Stimulated activated CD8-positive, alpha-beta memory T cell treated with anti-CD3 and anti-CD28 coated beads, Interleukin-15, amount 100 ng/mL, for 4 hours (primary cell): ENCODE data around the gene PID1.
"Not testable (repeated sequence)": the region's sequence is repeated elsewhere in the genome, so short reads cannot be mapped to it uniquely, and the experiment has no call there.

Experiments used
- DNase-seq, 2 donors: peaks; one replicate each; pipeline ENCODE4 v3.0.0-alpha.2; 2020; ENCODE audit warnings: low read depth in 2 of 2

PID1 gene

GRCh38 chr2:229212241-229212640, 58.8 kb downstream of the PID1 start:
- DNase-seq = no peak

- no peak for DNase-seq
Observed at GRCh38 chr2:229210641-229211040, 60.4 kb downstream of the PID1 start.

- DNase-seq = no peak
Observed at GRCh38 chr2:229206548-229206947, 64.5 kb downstream of the PID1 start.

GRCh38 chr2:229205704-229206103, 65.4 kb downstream of the PID1 start:
- no peak for DNase-seq

DNA sequence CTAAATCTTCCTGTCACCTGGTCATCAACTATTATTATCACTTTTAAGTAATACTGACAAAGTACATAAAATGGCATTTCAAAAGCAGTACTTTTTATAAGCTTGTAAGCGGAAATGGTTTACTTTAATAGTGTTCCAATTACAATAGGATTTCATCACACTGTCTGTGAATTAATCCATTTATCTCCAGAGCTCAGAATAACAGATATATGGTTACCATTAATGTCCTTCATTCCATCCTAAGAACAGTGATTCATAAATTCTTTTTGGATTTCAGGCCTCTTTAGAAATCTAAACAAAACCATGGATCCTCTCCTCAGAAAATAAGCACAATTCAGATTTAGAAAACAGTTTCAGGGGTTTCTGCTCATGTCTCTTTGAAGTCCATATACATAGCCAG, 68.4 kb downstream of the PID1 start:
- DNase-seq = no peak

DNA sequence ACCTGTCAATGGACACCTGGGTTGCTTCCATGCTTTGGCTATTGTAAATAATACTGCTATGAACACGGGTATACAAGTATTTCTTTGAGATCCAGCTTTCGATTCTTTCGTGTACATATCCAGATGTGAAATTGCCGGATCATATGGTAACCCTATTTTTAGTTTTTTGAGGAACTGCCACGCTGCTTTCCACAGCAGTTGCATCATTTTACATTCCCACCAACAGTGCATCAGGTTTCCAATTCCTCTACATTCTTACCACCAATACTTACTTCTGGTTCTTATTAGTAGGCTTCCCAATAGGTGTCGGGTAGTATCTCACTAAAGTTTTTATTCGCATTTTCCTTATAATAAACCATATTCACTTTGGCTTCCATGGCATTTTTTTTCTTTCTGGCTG, 69.6 kb downstream of the PID1 start:
- DNase-seq = no peak

DNA sequence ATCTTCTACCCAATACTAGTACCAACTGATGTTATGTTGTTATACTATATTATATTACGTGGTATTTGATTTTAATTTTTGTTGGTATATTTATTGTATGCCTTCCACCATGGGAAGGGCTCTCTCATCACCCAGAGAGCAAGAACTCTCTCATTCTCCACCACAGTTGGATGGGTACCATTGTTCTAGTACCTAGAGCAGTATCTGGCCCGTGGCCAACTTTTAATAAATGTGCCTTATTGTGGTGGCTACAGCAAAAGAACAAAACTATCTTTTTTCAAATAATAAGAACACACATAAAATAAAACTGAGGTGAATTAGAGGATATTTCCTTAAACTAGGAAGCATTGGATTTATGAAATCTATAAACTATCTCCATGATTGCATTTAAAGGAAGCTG, 71.8 kb downstream of the PID1 start:
- no peak for DNase-seq

DNA sequence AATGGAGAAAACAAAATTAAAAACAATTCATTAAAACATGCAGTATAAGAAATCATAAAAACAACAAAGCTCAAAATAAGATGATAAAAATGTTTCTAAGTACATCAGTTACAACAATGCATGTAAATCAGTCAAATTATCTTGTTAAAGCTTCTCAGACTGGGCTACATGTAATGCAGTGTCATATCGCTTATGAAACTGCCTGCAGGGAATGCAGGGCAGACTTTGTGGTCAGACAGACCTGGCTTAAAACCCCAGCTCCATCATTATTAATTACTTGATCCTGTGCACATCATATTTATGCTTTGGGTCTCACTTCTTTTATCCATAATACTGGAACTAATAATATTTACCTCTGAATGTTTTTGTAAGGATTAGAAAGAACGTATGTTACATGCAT, 74.6 kb downstream of the PID1 start:
- DNase-seq = no peak

- no peak for DNase-seq
Observed at GRCh38 chr2:229195346-229195947, 75.6 kb downstream of the PID1 start.

- DNase-seq = no peak
Observed at GRCh38 chr2:229193281-229193680, 77.8 kb downstream of the PID1 start.

- no peak for DNase-seq
Observed at GRCh38 chr2:229191413-229191812, 79.7 kb downstream of the PID1 start.

- not testable (repeated sequence) for DNase-seq
Observed at GRCh38 chr2:229187123-229187522, 84.0 kb downstream of the PID1 start.

GRCh38 chr2:229181641-229182040, 89.4 kb downstream of the PID1 start:
- DNase-seq = no peak

GRCh38 chr2:229180658-229181057, 90.4 kb downstream of the PID1 start:
- no peak for DNase-seq

DNA sequence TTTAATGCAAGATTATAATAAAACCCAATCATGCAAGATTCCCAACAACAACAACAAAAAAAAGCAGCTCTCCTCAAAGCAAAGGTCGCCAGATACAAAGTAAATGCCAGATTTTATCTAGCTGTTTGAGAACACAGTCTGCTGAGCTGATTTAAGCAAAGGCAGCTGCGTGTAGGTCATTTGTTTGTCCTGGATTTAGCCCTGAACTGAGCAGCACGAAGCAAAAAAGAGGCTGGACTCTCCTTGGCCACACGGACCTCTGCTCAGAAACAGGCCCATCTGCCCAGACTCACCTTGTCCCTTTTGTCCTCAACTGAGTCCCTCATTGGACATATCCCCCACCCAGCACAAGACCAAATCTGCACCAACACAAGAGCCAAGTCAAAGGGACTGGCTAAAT, 91.5 kb downstream of the PID1 start:
- DNase-seq = no peak

DNA sequence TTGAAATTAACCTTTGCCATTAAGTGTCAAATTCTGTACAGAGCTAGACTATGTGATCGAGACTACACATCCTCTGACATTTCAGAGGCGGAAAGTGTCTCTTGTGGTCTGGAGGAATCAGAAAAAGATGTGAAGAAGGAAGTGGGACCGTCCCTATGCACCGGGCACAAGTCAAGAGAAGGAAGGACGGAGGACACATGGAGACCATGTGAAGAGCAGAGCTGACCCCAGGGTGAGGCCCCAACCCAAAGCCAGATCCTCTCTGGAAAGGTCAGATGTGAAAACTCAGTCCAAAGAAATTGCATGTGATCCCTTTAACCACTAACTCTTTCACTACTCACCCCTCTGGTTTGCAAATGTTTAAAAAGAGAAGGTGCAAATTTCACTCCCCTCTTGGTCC, 92.4 kb downstream of the PID1 start:
- no peak for DNase-seq

- DNase-seq = no peak
Observed at GRCh38 chr2:229178117-229178516, 93.0 kb downstream of the PID1 start.

- DNase-seq = no peak
Observed at GRCh38 chr2:229176136-229176535, 95.0 kb downstream of the PID1 start.

DNA sequence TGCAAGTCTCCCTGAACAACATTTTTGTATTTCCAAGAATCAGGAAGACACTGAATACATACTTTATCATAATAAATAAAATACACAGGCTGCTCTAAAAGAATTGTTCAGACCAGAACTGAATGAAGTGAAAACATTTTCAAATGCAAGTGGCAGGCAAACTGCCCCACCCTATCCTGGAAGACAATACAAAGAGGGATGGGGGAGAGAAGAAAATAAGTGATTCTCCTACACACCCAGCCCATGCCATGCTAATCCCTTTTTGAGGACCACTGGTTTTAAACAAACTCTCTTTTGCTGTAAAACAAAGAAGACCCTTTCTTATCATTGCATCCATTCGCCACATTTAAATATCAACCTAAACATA, 95.6 kb downstream of the PID1 start:
- DNase-seq = no peak

DNA sequence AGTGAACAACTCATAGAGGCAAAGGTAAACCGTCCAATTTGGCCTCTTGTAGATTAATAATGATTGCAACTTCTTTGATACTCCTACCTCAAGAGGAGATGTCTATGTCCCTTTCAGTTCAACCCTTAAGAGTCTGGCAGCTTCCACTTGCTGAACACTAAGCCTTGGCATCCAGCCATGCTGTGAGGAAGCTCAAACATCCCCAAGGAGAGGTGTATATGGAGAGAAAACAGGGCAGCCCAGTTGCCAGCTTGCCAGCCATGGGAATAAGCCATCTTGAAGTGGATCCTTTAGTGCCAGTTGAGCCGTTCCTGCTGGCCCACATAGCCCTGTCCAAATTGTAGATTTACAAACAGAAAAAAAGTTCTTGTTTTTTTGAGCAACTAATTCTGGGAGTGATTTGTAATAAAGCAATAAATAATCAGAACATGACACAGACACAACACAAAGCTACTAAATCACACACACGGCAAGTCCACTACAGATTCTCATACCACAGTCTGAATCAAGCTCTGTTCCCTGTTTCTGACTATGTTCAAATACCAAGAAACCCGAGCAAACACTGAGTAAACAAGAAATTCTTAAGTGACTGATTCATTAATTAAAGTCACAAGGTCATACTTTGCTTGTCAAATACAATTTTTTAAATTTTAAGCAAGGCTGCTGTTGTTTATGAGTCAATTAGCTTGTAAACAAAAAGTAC, 96.1 kb downstream of the PID1 start:
- no peak for DNase-seq

DNA sequence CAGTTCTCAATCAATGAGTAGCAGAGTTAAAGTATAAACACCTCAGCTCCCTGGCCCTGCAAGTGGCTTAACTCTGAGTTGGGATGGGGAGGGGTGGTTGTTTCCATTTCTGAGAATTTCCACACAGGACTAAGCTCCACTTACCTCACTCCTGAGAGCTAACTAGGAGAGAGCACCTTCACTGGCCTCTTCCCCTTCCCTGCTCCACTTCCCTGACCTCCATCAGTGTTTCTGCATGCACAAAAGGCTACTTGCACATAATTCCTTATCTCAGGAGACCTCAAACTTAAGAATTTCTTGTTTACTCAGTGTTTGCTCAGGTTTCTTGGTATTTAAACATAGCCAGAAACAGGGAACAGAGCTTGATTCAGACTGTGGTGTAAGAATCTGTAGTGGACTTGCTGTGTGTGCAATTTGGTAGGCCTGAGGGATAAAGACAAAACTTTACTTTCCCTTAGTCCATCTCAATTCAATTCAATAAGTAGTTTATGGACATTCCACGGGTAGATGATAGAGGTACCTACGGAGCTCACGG, 97.2 kb downstream of the PID1 start:
- DNase-seq = no peak

- DNase-seq = no peak
Observed at GRCh38 chr2:229170916-229171315, 100.2 kb downstream of the PID1 start.

GRCh38 chr2:229170171-229170570, 100.9 kb downstream of the PID1 start:
- DNase-seq = no peak

GRCh38 chr2:229169751-229170150, 101.3 kb downstream of the PID1 start:
- DNase-seq = no peak
